GM12878 (cell line): Measurements from ENCODE around the gene VCAN. TPM values are rescaled to one million over a fixed set of nuclear protein-coding genes. Genes with fewer than 3 reads are reported as not detected.

Source experiments
- ATAC-seq: fragments of 200-7000 bp; cut with Tn5 transposase; 3 replicates; pipeline ENCODE4 v1.9.1; 2020; ENCODE audit warnings: mild to moderate bottlenecking, moderate library complexity
- BruUV-seq: library from RNA; stranded (reverse); fragments of 400-500 nt; replicated peaks from 2 replicates; lab custom pipeline; 2021; lab: Mats Ljungman, UMichigan
- CTCF ChIA-PET: fragments of 300-600 bp; sonication (Branson Sonifier 250); formaldehyde crosslinking; extraction: SDS; loops from one replicate; lab custom pipeline; 2021; ENCODE audit warnings: inconsistent platforms; lab: Yijun Ruan, JAX
- POLR2A ChIA-PET: fragments of 350-600 bp; formaldehyde crosslinking; extraction: SDS; loops from one replicate; lab custom pipeline; 2021; ENCODE audit warnings: inconsistent platforms; lab: Charles Lee
- RAD21 ChIA-PET: fragments of 300-600 bp; sonication (Branson Sonifier 250); formaldehyde crosslinking; loops from one replicate; lab custom pipeline; 2023; ENCODE audit warnings: antibody characterized with exemption; ENCODE audit not compliant: unreplicated experiment; lab: Charles Lee
- SMC1A ChIA-PET: fragments of 300-600 bp; sonication (Branson Sonifier 250); formaldehyde crosslinking; loops from one replicate; lab custom pipeline; 2023; ENCODE audit not compliant: unreplicated experiment, uncharacterized antibody; lab: Charles Lee
- DNase-seq: peaks from one replicate; pipeline ENCODE4 v3.0.0-alpha.2; 2011; ENCODE audit warnings: low read depth, low spot score
- FAIRE-seq: peaks from 3 replicates; lab custom pipeline; 2011; peaks lifted over from hg19 to GRCh38; lab: Jason Lieb, UNC
- H2AFZ ChIP-seq: 2 replicates; pipeline ENCODE4 v1.6.0; 2011; ENCODE audit warnings: low read depth, low read length, control low read depth; ENCODE audit not compliant: control insufficient read depth
- H3K27ac ChIP-seq: 2 replicates; pipeline ENCODE4 v1.5.1; 2011; ENCODE audit warnings: control low read depth; ENCODE audit not compliant: control insufficient read depth, insufficient read depth
- H3K27me3 ChIP-seq, 2 experiments: replicated peaks in 1 of 2; 2 replicates each; pipeline versions ENCODE4 v1.6.0 to v1.6.1; 2011; ENCODE audit warnings: low read length in 1 of 2; ENCODE audit not compliant: control insufficient read depth in 2 of 2, insufficient read depth in 2 of 2
- H3K36me3 ChIP-seq, 2 experiments: 2 replicates each; pipeline ENCODE4 v1.5.1; 2011; ENCODE audit warnings: low read length in 1 of 2; ENCODE audit not compliant: control insufficient read depth in 2 of 2, insufficient read depth in 2 of 2
- H3K4me1 ChIP-seq: 2 replicates; pipeline ENCODE4 v1.6.1; 2011; ENCODE audit warnings: mild to moderate bottlenecking, low read length, moderate library complexity, mixed read lengths; ENCODE audit not compliant: control insufficient read depth, insufficient read depth
- H3K4me2 ChIP-seq: 2 replicates; pipeline ENCODE4 v1.6.0; 2011; ENCODE audit warnings: control low read depth; ENCODE audit not compliant: control insufficient read depth, insufficient read depth
- H3K4me3 ChIP-seq: fragments of 200-600 bp; sonication (generic); 2 replicates; pipeline ENCODE4 v1.5.1; 2016
- H3K79me2 ChIP-seq: 2 replicates; pipeline ENCODE4 v1.6.0; 2011; ENCODE audit warnings: low read length; ENCODE audit not compliant: control insufficient read depth, insufficient read depth
- H3K9ac ChIP-seq: 2 replicates; pipeline ENCODE4 v1.8.0; 2011; ENCODE audit warnings: low read length, control low read depth, mixed read lengths; ENCODE audit not compliant: control insufficient read depth, insufficient read depth
- H3K9me3 ChIP-seq: replicated peaks from 3 replicates; pipeline ENCODE4 v1.5.1; 2011; ENCODE audit warnings: mild to moderate bottlenecking, low read length; ENCODE audit not compliant: control insufficient read depth, insufficient read depth
- H4K20me1 ChIP-seq: 2 replicates; pipeline ENCODE4 v1.6.0; 2011; ENCODE audit not compliant: control insufficient read depth, insufficient read depth
- ATF7 ChIP-seq: fragments of 450-650 bp; IDR thresholded peaks from 2 replicates; pipeline ENCODE4 v1.6.1; 2016; ENCODE audit warnings: low read depth, mild to moderate bottlenecking
- CEBPZ ChIP-seq: fragments of 150-350 bp; IDR thresholded peaks from 2 replicates; pipeline ENCODE4 v1.6.1; 2016; ENCODE audit warnings: low read depth, low read length
- CHD4 ChIP-seq: fragments of 200-600 bp; sonication (generic); IDR thresholded peaks from 2 replicates; pipeline ENCODE4 v1.6.1; 2016; ENCODE audit warnings: mild to moderate bottlenecking
- CREB1 ChIP-seq: IDR thresholded peaks from 2 replicates; pipeline ENCODE4 v1.6.1; 2012; ENCODE audit warnings: low read depth, mild to moderate bottlenecking, inconsistent platforms
- MTA2 ChIP-seq: fragments of 450-650 bp; IDR thresholded peaks from 2 replicates; pipeline ENCODE4 v1.6.1; 2016; ENCODE audit warnings: low read depth, mild to moderate bottlenecking, moderate library complexity
- NFXL1 ChIP-seq: fragments of 450-650 bp; IDR thresholded peaks from 2 replicates; pipeline ENCODE4 v1.6.1; 2017; ENCODE audit warnings: antibody characterized with exemption, mild to moderate bottlenecking, borderline replicate concordance
- PML ChIP-seq: IDR thresholded peaks from 2 replicates; pipeline ENCODE4 v1.6.1; 2012; ENCODE audit warnings: low read length, inconsistent platforms
- PRDM15 ChIP-seq: fragments of 450-650 bp; formaldehyde crosslinking; IDR thresholded peaks from 2 replicates; pipeline ENCODE4 v1.4.0; 2020; ENCODE audit warnings: mild to moderate bottlenecking, moderate library complexity
- RFX5 ChIP-seq: IDR thresholded peaks from 2 replicates; pipeline ENCODE4 v1.6.1; 2011; ENCODE audit warnings: low read depth, low read length, improper control_type of control experiment
- ZBTB4 ChIP-seq: fragments of 450-650 bp; formaldehyde crosslinking; IDR thresholded peaks from 2 replicates; pipeline ENCODE4 v1.4.0; 2022; ENCODE audit warnings: mild to moderate bottlenecking, moderate library complexity
- ZNF274 ChIP-seq: IDR thresholded peaks from one replicate; pipeline ENCODE4 v1.8.0; 2011; ENCODE audit not compliant: insufficient read length, insufficient read depth
- WGBS: methylation state at CpG from one replicate; pipeline ENCODE4 v1.1.6; 2016; ENCODE audit warnings: low lambda C conversion rate; ENCODE audit not compliant: insufficient replicate concordance, insufficient coverage; ENCODE audit errors: missing lambda C conversion rate; 5-methylcytosine and 5-hydroxymethylcytosine counted together
- in situ Hi-C: fragments of 300-500 bp; cut with MboI; formaldehyde crosslinking; loops from 9 replicates; pipeline ENCODE4 v1.14.3; 2018; ENCODE audit warnings: mixed read lengths
- intact Hi-C: fragments of 100-400 bp; cut with micrococcal nuclease; formaldehyde crosslinking; loops from one replicate; pipeline ENCODE4 v1.14.2; 2022; ENCODE audit not compliant: unreplicated experiment
- polyA plus RNA-seq, 11 experiments: library from polyadenylated mRNA; depleted of rRNA in 4 of 11; unstranded in 6 of 11; stranded (reverse) in 5 of 11; fragments of >200 nt; fragmentation: Nextera tagmentation in 4 of 11; fragmentation: Illumina TruSeq in 1 of 11; extraction: Ambion mirVana in 4 of 11; extraction: Trizol in 1 of 11; gene quantifications; 1 replicate in 1 of 11; 2 replicates in 10 of 11; pipeline versions ENCODE4 v1.2.1 to v1.2.3, GENCODE V29; 2011 to 2016; ENCODE audit warnings: inconsistent platforms in 2 of 11, missing spikeins in 2 of 11, low read depth in 1 of 11
- total RNA-seq, 4 experiments: library from RNA; depleted of rRNA in 3 of 4; stranded (reverse); fragments of >200 nt in 3 of 4; fragmentation: Illumina TruSeq in 1 of 4; extraction: Trizol in 1 of 4; gene quantifications; 2 replicates each; pipeline versions ENCODE4 v1.2.1 to v1.2.3, GENCODE V29; 2013 to 2021
- TF ChIP-seq, protein P1 (sequence below): fragments of 450-650 bp; IDR thresholded peaks from 2 replicates; pipeline ENCODE4 v1.6.1; 2018; ENCODE audit warnings: mild to moderate bottlenecking, low read depth, moderate library complexity; ENCODE audit not compliant: partially characterized antibody

VCAN gene
- total and polyA plus RNA-seq, 10 of the 15 experiments (the other 5 are each of a cell fraction or from before 2014, with no cell fraction given), result 1.2 to 15.2 (median 4.5) TPM

GRCh38 chr5:83513081-83513480, 41.5 kb downstream of the VCAN start:
- intact Hi-C loops, result no loop called here
- no peaks in the 10 kb centered on the region for H3K9me3 ChIP-seq
- H3K9ac ChIP-seq, result no peak overlapping the region
- no peak overlapping the region for H3K4me3 ChIP-seq
- BruUV-seq, result no TSS peak
- no peaks in the 10 kb centered on the region for H4K20me1 ChIP-seq
- FAIRE-seq (no peak), ATAC-seq (no peak), DNase-seq (no peak)
- H3K4me1 ChIP-seq, result no peaks in the 10 kb centered on the region
- no peak overlapping the region for H3K4me2 ChIP-seq
- no peaks in the 10 kb centered on the region for H3K36me3 ChIP-seq
- ChIA-PET POLR2A (no interaction called here), CTCF (no interaction called here), SMC1A (interaction anchor here (0.8 to 0.9 kb wide), 2 partner anchors 9 to 11 kb away, joined by 3 read pairs; no protein-coding TSS in a partner anchor), RAD21 (no interaction called here)
- no peaks in the 10 kb centered on the region for H3K79me2 ChIP-seq
- WGBS, result 6% methylated on average over 1 of the region's 1 CpG
- H2AFZ ChIP-seq, result no peak overlapping the region
- no peak overlapping the region for H3K27ac ChIP-seq
- in situ Hi-C loops, result no loop called here
- no peaks in the 10 kb centered on the region for H3K27me3 ChIP-seq
- TF ChIP-seq CREB1, result no peak
- TF ChIP-seq PRDM15 (CRISPR knock-in tag), result no peak
- TF ChIP-seq CEBPZ, result no peak
- no peak for TF ChIP-seq ZBTB4
- TF ChIP-seq MTA2, result no peak
- no peak for TF ChIP-seq PML
- TF ChIP-seq ZNF274, result no peak
- TF ChIP-seq RFX5, result no peak
- no peak for TF ChIP-seq CHD4
- no peak for TF ChIP-seq NFXL1
- no peak for TF ChIP-seq ATF7
- TF ChIP-seq, protein P1, sequence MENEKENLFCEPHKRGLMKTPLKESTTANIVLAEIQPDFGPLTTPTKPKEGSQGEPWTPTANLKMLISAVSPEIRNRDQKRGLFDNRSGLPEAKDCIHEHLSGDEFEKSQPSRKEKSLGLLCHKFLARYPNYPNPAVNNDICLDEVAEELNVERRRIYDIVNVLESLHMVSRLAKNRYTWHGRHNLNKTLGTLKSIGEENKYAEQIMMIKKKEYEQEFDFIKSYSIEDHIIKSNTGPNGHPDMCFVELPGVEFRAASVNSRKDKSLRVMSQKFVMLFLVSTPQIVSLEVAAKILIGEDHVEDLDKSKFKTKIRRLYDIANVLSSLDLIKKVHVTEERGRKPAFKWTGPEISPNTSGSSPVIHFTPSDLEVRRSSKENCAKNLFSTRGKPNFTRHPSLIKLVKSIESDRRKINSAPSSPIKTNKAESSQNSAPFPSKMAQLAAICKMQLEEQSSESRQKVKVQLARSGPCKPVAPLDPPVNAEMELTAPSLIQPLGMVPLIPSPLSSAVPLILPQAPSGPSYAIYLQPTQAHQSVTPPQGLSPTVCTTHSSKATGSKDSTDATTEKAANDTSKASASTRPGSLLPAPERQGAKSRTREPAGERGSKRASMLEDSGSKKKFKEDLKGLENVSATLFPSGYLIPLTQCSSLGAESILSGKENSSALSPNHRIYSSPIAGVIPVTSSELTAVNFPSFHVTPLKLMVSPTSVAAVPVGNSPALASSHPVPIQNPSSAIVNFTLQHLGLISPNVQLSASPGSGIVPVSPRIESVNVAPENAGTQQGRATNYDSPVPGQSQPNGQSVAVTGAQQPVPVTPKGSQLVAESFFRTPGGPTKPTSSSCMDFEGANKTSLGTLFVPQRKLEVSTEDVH, result no peak
